Activated CD8-positive, alpha-beta memory T cell treated with anti-CD3 and anti-CD28 coated beads, Interleukin-2, amount 50 U/mL, for 48 hours (primary cell): ENCODE measurements around the gene PACSIN3.
"Not testable (repeated sequence)": the region's sequence is repeated elsewhere in the genome, so short reads cannot be mapped to it uniquely, and the experiment has no call there.

Source experiments
- DNase-seq: peaks from one replicate; pipeline ENCODE4 v3.0.0-alpha.2; 2020

PACSIN3 gene

GRCh38 chr11:47191137-47191536 lies 4.9 kb upstream of the PACSIN3 start:
- not testable (repeated sequence) for DNase-seq

- no peak for DNase-seq
Observed at GRCh38 chr11:47189100-47189834, 3.0 kb upstream of the PACSIN3 start.

- no peak for DNase-seq
Observed at GRCh38 chr11:47188259-47188658, 2.0 kb upstream of the PACSIN3 start.

- no peak for DNase-seq
Observed at GRCh38 chr11:47187723-47188122, 1.5 kb upstream of the PACSIN3 start.

- peak; percentile 70 for DNase-seq
Observed at GRCh38 chr11:47186700-47187695, 764 bp upstream of the PACSIN3 start.

- no peak for DNase-seq
Observed at GRCh38 chr11:47185305-47186075, 744 bp downstream of the PACSIN3 start.

GRCh38 chr11:47184711-47185304 lies 1.4 kb downstream of the PACSIN3 start:
- DNase-seq, result no peak

- no peak for DNase-seq
Observed at GRCh38 chr11:47183969-47184368, 2.3 kb downstream of the PACSIN3 start.

- DNase-seq, result no peak
Observed at GRCh38 chr11:47183031-47183856, 3.0 kb downstream of the PACSIN3 start.

- DNase-seq, result no peak
Observed at GRCh38 chr11:47182380-47182779, 3.9 kb downstream of the PACSIN3 start.

GRCh38 chr11:47181271-47181670 lies 5.0 kb downstream of the PACSIN3 start:
- no peak for DNase-seq

GRCh38 chr11:47180006-47180787 lies 6.0 kb downstream of the PACSIN3 start:
- no peak for DNase-seq

GRCh38 chr11:47179655-47179991 lies 6.6 kb downstream of the PACSIN3 start:
- no peak for DNase-seq

GRCh38 chr11:47178737-47179654 lies 7.2 kb downstream of the PACSIN3 start:
- DNase-seq, result no peak

- no peak for DNase-seq
Observed at GRCh38 chr11:47178316-47178715, 7.9 kb downstream of the PACSIN3 start.

- DNase-seq, result no peak
Observed at GRCh38 chr11:47177846-47178245, 8.4 kb downstream of the PACSIN3 start.

- DNase-seq, result no peak
Observed at GRCh38 chr11:47177229-47177845, 8.9 kb downstream of the PACSIN3 start.

GRCh38 chr11:47176328-47177228 lies 9.7 kb downstream of the PACSIN3 start, which contains the start of gene ARFGAP2:
Gene ARFGAP2, minus strand, starts transcription at chr11:47176879. Its CDS starts 26 bp downstream, at chr11:47176853.
- DNase-seq, result peak; percentile 96
